K562 (cell line): Measurements from ENCODE around the gene COL5A1. TPM values are rescaled to one million over a fixed set of nuclear protein-coding genes. Genes with fewer than 3 reads are reported as not detected.

Experiments
- ATAC-seq: fragments of 200-7000 bp; cut with Tn5 transposase; 3 replicates; pipeline ENCODE4 v1.9.1; 2020; ENCODE audit warnings: moderate library complexity
- BruUV-seq: library from RNA; stranded (reverse); fragments of 400-500 nt; replicated peaks from 2 replicates; lab custom pipeline; 2021; lab: Mats Ljungman, UMichigan
- CTCF ChIA-PET: fragments of 300-600 bp; formaldehyde crosslinking; extraction: SDS; loops from one replicate; lab custom pipeline; 2021; ENCODE audit warnings: low intra/inter-chr PET ratio; lab: Yijun Ruan, JAX
- POLR2A ChIA-PET: fragments of 300-600, 350-650 bp; sonication (Branson Sonifier 250); formaldehyde crosslinking; extraction: SDS; loops from one replicate; lab custom pipeline; 2021; ENCODE audit warnings: antibody characterized with exemption, inconsistent platforms; lab: Yijun Ruan, JAX
- DNase-seq, 4 experiments: peaks; one replicate each; pipeline versions ENCODE4 v3.0.0 to v3.0.0-alpha.2; 2011 to 2018; ENCODE audit warnings: low spot score in 3 of 4, mixed read lengths in 3 of 4; ENCODE audit errors: extremely low read depth in 1 of 4
- FAIRE-seq: peaks from 2 replicates; lab custom pipeline; 2011; peaks lifted over from hg19 to GRCh38; lab: Jason Lieb, UNC
- H2AFZ ChIP-seq: 2 replicates; pipeline ENCODE4 v1.6.0; 2011; ENCODE audit warnings: low read depth, low read length, control low read depth, inconsistent platforms
- H3K27ac ChIP-seq: fragments of 200-600 bp; 3 replicates; pipeline ENCODE4 v1.8.0; 2011; ENCODE audit warnings: low read depth, mild to moderate bottlenecking, control low read depth, inconsistent platforms, low read length, moderate library complexity, mixed read lengths; ENCODE audit errors: extremely low read depth
- H3K27me3 ChIP-seq, 2 experiments: fragments of 300-600 bp in 1 of 2; 2 replicates in 1 of 2; 3 replicates in 1 of 2; pipeline versions ENCODE4 v1.6.0 to v1.8.0; 2011; ENCODE audit warnings: inconsistent platforms in 2 of 2, low read length in 2 of 2, mild to moderate bottlenecking in 1 of 2, mixed read lengths in 1 of 2, moderate library complexity in 1 of 2; ENCODE audit not compliant: control insufficient read depth in 2 of 2, insufficient read depth in 2 of 2
- H3K36me3 ChIP-seq: fragments of 300-600 bp; 3 replicates; pipeline ENCODE4 v1.8.0; 2011; ENCODE audit warnings: mild to moderate bottlenecking, low read length, inconsistent platforms; ENCODE audit not compliant: control insufficient read depth, insufficient read depth
- H3K4me1 ChIP-seq, 2 experiments: fragments of 200-600 bp in 1 of 2; replicated peaks in 1 of 2; 2 replicates in 1 of 2; 3 replicates in 1 of 2; pipeline versions ENCODE4 v1.5.1 to v1.8.0; 2011; ENCODE audit warnings: inconsistent platforms in 2 of 2, low read length in 2 of 2, mild to moderate bottlenecking in 1 of 2, mixed read lengths in 1 of 2, moderate library complexity in 1 of 2; ENCODE audit not compliant: control insufficient read depth in 2 of 2, insufficient read depth in 2 of 2
- H3K4me2 ChIP-seq: 2 replicates; pipeline ENCODE4 v1.6.1; 2011; ENCODE audit warnings: low read length, control low read depth, inconsistent platforms, mixed read lengths; ENCODE audit not compliant: insufficient read depth
- H3K4me3 ChIP-seq: fragments of 200-600 bp; sonication (generic), shearing (Covaris generic); 2 replicates; pipeline ENCODE4 v1.5.1; 2016; ENCODE audit warnings: control low read depth, inconsistent platforms
- H3K79me2 ChIP-seq: fragments of 200-600 bp; 3 replicates; pipeline ENCODE4 v1.8.0; 2011; ENCODE audit warnings: low read length, inconsistent platforms; ENCODE audit not compliant: control insufficient read depth, insufficient read depth
- H3K9ac ChIP-seq, 2 experiments: 2 replicates each; pipeline versions ENCODE4 v1.6.0 to v1.6.1; 2011; ENCODE audit warnings: low read depth in 2 of 2, low read length in 2 of 2, control low read depth in 1 of 2, inconsistent platforms in 1 of 2, mild to moderate bottlenecking in 1 of 2, mixed read lengths in 1 of 2; ENCODE audit not compliant: insufficient read depth in 1 of 2
- H3K9me1 ChIP-seq: one replicate; pipeline ENCODE4 v1.6.0; 2011; ENCODE audit warnings: inconsistent platforms, mild to moderate bottlenecking, low read length, moderate library complexity; ENCODE audit not compliant: control insufficient read depth, insufficient read depth
- H3K9me3 ChIP-seq: replicated peaks from 2 replicates; pipeline ENCODE4 v1.5.1; 2011; ENCODE audit warnings: low read depth, low read length, inconsistent platforms; ENCODE audit not compliant: control insufficient read depth, insufficient read depth
- H4K20me1 ChIP-seq: replicated peaks from 2 replicates; pipeline ENCODE4 v1.6.1; 2011; ENCODE audit warnings: low read length, inconsistent platforms, mixed read lengths; ENCODE audit not compliant: control insufficient read depth, insufficient read depth
- CREM ChIP-seq: IDR thresholded peaks from 2 replicates; pipeline ENCODE4 v1.6.1; 2014; ENCODE audit warnings: antibody characterized with exemption, low read depth
- GABPA ChIP-seq: fragments of 200-800 bp; sonication (Bioruptor generic); conservative IDR thresholded peaks from 2 replicates; pipeline ENCODE4 v1.6.1; 2016; ENCODE audit warnings: low read depth, missing genetic modification characterization, missing compliant biosample characterization
- HOXB6 ChIP-seq: fragments of 250-450 bp; sonication (Bioruptor Pico); IDR thresholded peaks from 2 replicates; pipeline ENCODE4 v1.5.1; 2022; ENCODE audit warnings: mild to moderate bottlenecking, borderline replicate concordance
- KHSRP ChIP-seq: fragments of 450-650 bp; IDR thresholded peaks from 2 replicates; pipeline ENCODE4 v1.6.1; 2017
- PCBP1 ChIP-seq: fragments of 200-400 bp; formaldehyde crosslinking; IDR thresholded peaks from 2 replicates; pipeline ENCODE4 v1.6.1; 2018; ENCODE audit warnings: mild to moderate bottlenecking, low read depth, low read length; ENCODE audit not compliant: poor library complexity, severe bottlenecking
- SMARCC2 ChIP-seq: fragments of 450-650 bp; IDR thresholded peaks from 2 replicates; pipeline ENCODE4 v1.6.1; 2017; ENCODE audit warnings: antibody characterized with exemption, moderate library complexity, mild to moderate bottlenecking, low read depth
- SNIP1 ChIP-seq: fragments of 450-650 bp; IDR thresholded peaks from 2 replicates; pipeline ENCODE4 v1.7.1; 2017; ENCODE audit warnings: low read depth, mild to moderate bottlenecking
- ZKSCAN8 ChIP-seq: fragments of 200-800 bp; sonication (Bioruptor generic); IDR thresholded peaks from 2 replicates; pipeline ENCODE4 v1.6.1; 2016; ENCODE audit warnings: missing genetic modification characterization, missing compliant biosample characterization
- WGBS: fragments of 100-300 bp; shearing (Covaris generic); methylation state at CpG from one replicate; pipeline ENCODE4 v1.1.6; 2016; ENCODE audit warnings: low coverage, mixed read lengths; ENCODE audit not compliant: insufficient coverage; ENCODE audit errors: missing lambda C conversion rate; 5-methylcytosine and 5-hydroxymethylcytosine counted together
- in situ Hi-C: fragments of 300-500 bp; cut with MboI; formaldehyde crosslinking; loops from 4 replicates; pipeline ENCODE4 v1.15.0; 2018; ENCODE audit warnings: inconsistent platforms, mixed read lengths
- intact Hi-C: fragments of 100-400 bp; cut with micrococcal nuclease; formaldehyde crosslinking; loops from 2 replicates; pipeline ENCODE4 v1.14.2; 2022
- polyA plus RNA-seq, 8 experiments: library from polyadenylated mRNA; depleted of rRNA in 4 of 8; stranded (reverse) in 5 of 8; unstranded in 3 of 8; fragments of >200 nt; fragmentation: Nextera tagmentation in 2 of 8; fragmentation: Illumina TruSeq in 1 of 8; extraction: Ambion mirVana in 2 of 8; extraction: Trizol in 1 of 8; gene quantifications; 2 replicates each; pipeline versions ENCODE4 v1.2.1 to v1.2.3, GENCODE V29; 2011 to 2014; ENCODE audit warnings: inconsistent platforms in 1 of 8, missing spikeins in 1 of 8
- total RNA-seq, 7 experiments: library from RNA; depleted of rRNA in 6 of 7; stranded (reverse); fragments of >200 nt in 6 of 7; fragmentation: Illumina TruSeq in 2 of 7; extraction: Trizol in 2 of 7; gene quantifications; 2 replicates each; pipeline versions ENCODE4 v1.2.1 to v1.2.3, GENCODE V29; 2011 to 2021; ENCODE audit warnings: low replicate concordance in 1 of 7
- TF ChIP-seq, protein P1 (sequence below): sonication (generic); formaldehyde crosslinking; IDR thresholded peaks from 2 replicates; pipeline ENCODE4 v1.9.0; 2022; ENCODE audit warnings: mild to moderate bottlenecking, missing genetic modification reagents
- TF ChIP-seq, protein P2 (sequence below): sonication (generic); formaldehyde crosslinking; IDR thresholded peaks from 2 replicates; pipeline ENCODE4 v1.8.0; 2022; ENCODE audit warnings: missing genetic modification reagents, mild to moderate bottlenecking, moderate library complexity, borderline replicate concordance
- TF ChIP-seq, protein P3 (sequence below): fragments of 200-800 bp; sonication (Bioruptor generic); IDR thresholded peaks from 2 replicates; pipeline ENCODE4 v1.6.1; 2017; ENCODE audit warnings: missing genetic modification characterization, missing compliant biosample characterization
- TF ChIP-seq, protein P4 (sequence below): fragments of 450-650 bp; formaldehyde crosslinking; IDR thresholded peaks from 2 replicates; pipeline ENCODE4 v1.4.0; 2020; ENCODE audit warnings: mild to moderate bottlenecking, moderate library complexity
- TF ChIP-seq, protein P5 (sequence below): IDR thresholded peaks from 2 replicates; pipeline ENCODE4 v1.6.1; 2014; ENCODE audit warnings: antibody characterized with exemption
- TF ChIP-seq, protein P6 (sequence below): fragments of 250-450 bp; sonication (Bioruptor Pico); IDR thresholded peaks from 2 replicates; pipeline ENCODE4 v1.8.0; 2021; ENCODE audit warnings: borderline replicate concordance, mild to moderate bottlenecking, moderate library complexity; ENCODE audit not compliant: poor library complexity, severe bottlenecking
- TF ChIP-seq, protein P7 (sequence below): fragments of 250-450 bp; sonication (Bioruptor Pico); IDR thresholded peaks from 2 replicates; pipeline ENCODE4 v1.4.0; 2020; ENCODE audit warnings: mild to moderate bottlenecking

COL5A1 gene
- total and polyA plus RNA-seq, 9 of the 15 experiments (the other 6 are each of a cell fraction or from before 2014, with no cell fraction given), result under 0.01 to 0.13 (median 0.04) TPM; not detected in 6

DNA sequence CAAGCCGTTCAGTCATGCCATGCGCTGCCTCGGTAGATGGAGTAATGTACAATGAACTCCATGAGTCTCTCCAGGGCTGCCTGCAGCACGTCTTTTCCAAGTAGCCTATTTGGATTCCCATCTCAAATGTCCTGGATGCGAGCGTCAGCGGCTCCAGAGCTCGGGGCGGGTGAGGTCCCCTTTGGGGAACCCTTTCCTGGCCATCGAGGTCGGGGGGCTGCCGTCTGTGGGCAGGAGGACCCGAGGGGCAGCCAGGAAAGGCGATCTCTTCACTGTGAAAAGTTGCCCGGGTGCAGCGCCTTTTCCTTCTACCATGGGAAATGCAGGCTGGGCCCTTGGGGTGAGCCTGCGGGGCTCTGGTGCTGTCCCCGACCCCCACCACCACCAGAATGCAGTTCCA is 202.1 kb downstream of the COL5A1 start:
- H2AFZ ChIP-seq, result no peak overlapping the region
- FAIRE-seq (no peak), ATAC-seq (no peak), DNase-seq (no peak)
- in situ Hi-C loops, result no loop called here
- intact Hi-C loops, result no loop called here
- no peak overlapping the region for H3K9ac ChIP-seq
- H3K27me3 ChIP-seq, result peaks cover 4 to 49% of the 10 kb centered on the region in 2 experiments; a peak in 4 of 5 replicates
- H3K9me1 ChIP-seq, result no peaks in the 10 kb centered on the region
- H3K9me3 ChIP-seq, result no peaks in the 10 kb centered on the region
- no peaks in the 10 kb centered on the region for H3K79me2 ChIP-seq
- peaks cover 9% of the 10 kb centered on the region for H4K20me1 ChIP-seq
- POLR2A ChIA-PET, result no interaction called here
- no peaks in the 10 kb centered on the region for H3K36me3 ChIP-seq
- H3K4me2 ChIP-seq, result no peak overlapping the region
- no peak overlapping the region for H3K4me3 ChIP-seq
- H3K27ac ChIP-seq, result no peak overlapping the region
- WGBS, result 1% methylated on average over 17 of the region's 18 CpGs
- no TSS peak for BruUV-seq
- H3K4me1 ChIP-seq, result peaks cover 0 to 7% of the 10 kb centered on the region in 2 experiments; a peak in 1 of 5 replicates
- CTCF ChIA-PET, result no interaction called here
- TF ChIP-seq SNIP1 (no peak), ZKSCAN8 (CRISPR knock-in tag) (no peak), CREM (no peak), SMARCC2 (no peak), HOXB6 (no peak), PCBP1 (no peak), GABPA (no peak), KHSRP (no peak)
- TF ChIP-seq, protein P1, sequence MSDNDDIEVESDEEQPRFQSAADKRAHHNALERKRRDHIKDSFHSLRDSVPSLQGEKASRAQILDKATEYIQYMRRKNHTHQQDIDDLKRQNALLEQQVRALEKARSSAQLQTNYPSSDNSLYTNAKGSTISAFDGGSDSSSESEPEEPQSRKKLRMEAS (CRISPR knock-in tag), result no peak
- TF ChIP-seq, protein P2, sequence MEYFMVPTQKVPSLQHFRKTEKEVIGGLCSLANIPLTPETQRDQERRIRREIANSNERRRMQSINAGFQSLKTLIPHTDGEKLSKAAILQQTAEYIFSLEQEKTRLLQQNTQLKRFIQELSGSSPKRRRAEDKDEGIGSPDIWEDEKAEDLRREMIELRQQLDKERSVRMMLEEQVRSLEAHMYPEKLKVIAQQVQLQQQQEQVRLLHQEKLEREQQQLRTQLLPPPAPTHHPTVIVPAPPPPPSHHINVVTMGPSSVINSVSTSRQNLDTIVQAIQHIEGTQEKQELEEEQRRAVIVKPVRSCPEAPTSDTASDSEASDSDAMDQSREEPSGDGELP (CRISPR knock-in tag), result no peak
- TF ChIP-seq, protein P3, sequence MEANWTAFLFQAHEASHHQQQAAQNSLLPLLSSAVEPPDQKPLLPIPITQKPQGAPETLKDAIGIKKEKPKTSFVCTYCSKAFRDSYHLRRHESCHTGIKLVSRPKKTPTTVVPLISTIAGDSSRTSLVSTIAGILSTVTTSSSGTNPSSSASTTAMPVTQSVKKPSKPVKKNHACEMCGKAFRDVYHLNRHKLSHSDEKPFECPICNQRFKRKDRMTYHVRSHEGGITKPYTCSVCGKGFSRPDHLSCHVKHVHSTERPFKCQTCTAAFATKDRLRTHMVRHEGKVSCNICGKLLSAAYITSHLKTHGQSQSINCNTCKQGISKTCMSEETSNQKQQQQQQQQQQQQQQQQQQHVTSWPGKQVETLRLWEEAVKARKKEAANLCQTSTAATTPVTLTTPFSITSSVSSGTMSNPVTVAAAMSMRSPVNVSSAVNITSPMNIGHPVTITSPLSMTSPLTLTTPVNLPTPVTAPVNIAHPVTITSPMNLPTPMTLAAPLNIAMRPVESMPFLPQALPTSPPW (CRISPR knock-in tag), result no peak
- TF ChIP-seq, protein P4, sequence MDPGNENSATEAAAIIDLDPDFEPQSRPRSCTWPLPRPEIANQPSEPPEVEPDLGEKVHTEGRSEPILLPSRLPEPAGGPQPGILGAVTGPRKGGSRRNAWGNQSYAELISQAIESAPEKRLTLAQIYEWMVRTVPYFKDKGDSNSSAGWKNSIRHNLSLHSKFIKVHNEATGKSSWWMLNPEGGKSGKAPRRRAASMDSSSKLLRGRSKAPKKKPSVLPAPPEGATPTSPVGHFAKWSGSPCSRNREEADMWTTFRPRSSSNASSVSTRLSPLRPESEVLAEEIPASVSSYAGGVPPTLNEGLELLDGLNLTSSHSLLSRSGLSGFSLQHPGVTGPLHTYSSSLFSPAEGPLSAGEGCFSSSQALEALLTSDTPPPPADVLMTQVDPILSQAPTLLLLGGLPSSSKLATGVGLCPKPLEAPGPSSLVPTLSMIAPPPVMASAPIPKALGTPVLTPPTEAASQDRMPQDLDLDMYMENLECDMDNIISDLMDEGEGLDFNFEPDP (CRISPR knock-in tag), result no peak
- TF ChIP-seq, protein P5, sequence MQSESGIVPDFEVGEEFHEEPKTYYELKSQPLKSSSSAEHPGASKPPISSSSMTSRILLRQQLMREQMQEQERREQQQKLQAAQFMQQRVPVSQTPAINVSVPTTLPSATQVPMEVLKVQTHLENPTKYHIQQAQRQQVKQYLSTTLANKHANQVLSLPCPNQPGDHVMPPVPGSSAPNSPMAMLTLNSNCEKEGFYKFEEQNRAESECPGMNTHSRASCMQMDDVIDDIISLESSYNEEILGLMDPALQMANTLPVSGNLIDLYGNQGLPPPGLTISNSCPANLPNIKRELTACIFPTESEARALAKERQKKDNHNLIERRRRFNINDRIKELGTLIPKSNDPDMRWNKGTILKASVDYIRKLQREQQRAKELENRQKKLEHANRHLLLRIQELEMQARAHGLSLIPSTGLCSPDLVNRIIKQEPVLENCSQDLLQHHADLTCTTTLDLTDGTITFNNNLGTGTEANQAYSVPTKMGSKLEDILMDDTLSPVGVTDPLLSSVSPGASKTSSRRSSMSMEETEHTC, result no peak
- TF ChIP-seq, protein P6, sequence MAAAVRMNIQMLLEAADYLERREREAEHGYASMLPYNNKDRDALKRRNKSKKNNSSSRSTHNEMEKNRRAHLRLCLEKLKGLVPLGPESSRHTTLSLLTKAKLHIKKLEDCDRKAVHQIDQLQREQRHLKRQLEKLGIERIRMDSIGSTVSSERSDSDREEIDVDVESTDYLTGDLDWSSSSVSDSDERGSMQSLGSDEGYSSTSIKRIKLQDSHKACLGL, result no peak
- TF ChIP-seq, protein P7, sequence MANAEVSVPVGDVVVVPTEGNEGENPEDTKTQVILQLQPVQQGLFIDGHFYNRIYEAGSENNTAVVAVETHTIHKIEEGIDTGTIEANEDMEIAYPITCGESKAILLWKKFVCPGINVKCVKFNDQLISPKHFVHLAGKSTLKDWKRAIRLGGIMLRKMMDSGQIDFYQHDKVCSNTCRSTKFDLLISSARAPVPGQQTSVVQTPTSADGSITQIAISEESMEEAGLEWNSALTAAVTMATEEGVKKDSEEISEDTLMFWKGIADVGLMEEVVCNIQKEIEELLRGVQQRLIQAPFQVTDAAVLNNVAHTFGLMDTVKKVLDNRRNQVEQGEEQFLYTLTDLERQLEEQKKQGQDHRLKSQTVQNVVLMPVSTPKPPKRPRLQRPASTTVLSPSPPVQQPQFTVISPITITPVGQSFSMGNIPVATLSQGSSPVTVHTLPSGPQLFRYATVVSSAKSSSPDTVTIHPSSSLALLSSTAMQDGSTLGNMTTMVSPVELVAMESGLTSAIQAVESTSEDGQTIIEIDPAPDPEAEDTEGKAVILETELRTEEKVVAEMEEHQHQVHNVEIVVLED (CRISPR knock-in tag), result no peak
